Glomerular visceral epithelial cell (primary cell): ENCODE results near the gene EPX.

ENCODE experiments used
- DNase-seq: peaks from one replicate; pipeline ENCODE4 v3.0.0-alpha.2; 2016; ENCODE audit errors: extremely low spot score

The EPX gene

DNA sequence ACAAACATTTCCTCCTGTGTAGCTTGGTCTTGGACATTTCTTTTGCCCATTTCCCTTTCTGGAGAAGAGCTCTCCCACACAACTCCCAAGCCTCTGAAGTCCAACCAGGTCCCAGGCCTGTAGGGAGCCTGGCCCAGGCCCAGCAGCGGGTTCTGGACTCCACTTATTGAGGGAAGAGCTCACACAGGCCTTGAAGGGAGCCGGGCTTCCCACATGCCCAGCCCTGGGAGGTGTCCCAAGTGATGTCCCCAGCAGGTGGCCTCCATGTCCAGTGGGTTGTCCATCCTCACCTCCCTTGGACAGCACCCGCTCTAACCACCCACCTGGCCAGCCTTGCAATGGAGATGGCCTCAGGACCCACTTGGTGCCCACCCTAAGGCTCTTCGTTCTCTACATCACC is 5.9 kb upstream of the EPX start:
- DNase-seq = no peak

DNA sequence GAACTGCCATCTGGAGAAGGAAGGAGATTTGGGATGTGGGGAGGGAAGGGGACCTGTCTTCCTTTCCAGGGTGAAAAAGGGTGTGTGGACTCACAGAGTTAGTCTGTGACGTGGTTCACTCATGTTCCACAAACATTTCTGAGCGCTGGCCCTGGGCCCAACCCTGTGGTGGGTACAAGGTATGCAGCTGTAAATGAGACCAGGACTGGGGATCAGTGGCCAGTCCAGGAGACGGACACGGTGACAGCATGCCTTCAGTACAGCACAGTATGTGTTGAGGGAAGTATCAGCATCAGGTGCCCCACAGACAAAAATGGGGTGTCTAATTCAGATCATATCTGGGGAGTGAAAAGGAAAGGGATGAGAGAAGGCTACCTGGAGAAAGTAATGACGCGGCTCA is 5.5 kb upstream of the EPX start:
- DNase-seq = no peak

DNA sequence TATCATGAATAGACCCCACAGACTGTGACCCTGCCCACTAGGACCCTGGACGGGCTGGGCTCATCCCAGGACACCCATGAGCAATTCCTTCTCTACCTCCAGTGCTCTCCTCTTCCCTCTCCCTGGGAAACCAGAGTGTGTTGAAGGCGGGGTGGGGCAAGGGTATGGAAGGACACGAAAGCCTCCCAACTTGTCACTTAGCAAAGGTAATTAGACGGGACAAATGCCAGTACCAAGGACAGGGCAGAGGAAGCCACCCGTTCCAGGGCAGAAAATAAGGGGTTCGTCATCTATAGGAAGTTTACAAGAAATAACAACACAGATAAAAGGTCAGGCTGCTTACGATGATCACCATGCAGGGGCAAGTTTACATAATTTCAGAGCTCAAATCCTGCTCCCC is 4.9 kb upstream of the EPX start:
- no peak for DNase-seq

GRCh38 chr17:58189436-58190146 is 2.9 kb upstream of the EPX start:
- DNase-seq = peak; percentile 85

- DNase-seq = no peak
Measured at GRCh38 chr17:58191241-58191896, 1.2 kb upstream of the EPX start.

- no peak for DNase-seq
Measured at GRCh38 chr17:58193641-58194255, 1.2 kb downstream of the EPX start.

DNA sequence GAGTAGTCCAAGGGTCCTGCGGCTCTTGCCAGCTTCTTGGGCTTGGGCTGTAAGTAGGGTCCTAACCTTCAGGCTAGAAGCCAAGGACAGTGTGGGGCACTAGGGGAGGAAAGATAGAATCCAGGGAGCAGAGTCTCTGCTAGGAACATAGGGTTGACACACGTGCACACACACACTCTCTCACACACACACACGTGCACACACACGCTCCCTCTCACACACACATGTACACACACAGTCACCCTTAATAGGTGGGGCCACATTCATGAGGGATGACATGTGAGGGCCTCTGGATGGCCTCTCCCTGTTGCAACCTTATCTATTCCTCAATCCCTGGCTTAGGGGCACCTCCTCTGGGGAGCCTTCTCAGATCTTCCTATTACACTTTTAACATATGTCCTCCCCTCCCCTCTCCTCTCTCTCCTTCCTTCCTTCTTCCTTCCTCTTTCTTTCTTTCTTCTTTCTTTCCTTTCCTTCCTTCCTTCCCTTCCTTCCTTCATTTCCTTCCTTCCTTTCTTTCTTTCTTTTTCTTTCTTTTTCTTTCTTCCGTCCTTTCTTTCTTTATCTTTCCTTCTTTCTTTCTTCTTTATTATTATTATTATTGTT is 3.1 kb downstream of the EPX start:
- no peak for DNase-seq

DNA sequence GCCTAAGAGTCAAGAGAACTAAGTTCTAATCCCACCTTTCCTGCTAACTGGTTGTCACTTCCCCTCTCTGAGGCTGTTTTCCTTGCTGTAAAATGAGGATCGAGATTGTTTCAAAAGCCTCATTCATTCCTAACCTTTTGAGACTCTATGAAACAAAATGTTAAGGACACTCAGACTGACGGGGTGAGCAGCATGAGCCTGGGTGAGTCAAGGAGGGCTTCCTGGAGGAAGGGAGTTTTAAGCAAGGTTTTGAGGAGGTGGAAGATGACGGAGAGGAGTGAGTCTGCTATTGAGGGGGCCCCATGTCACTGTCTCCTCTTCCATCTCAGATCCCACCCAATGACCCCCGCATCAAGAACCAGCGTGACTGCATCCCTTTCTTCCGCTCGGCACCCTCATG is 4.1 kb downstream of the EPX start:
- no peak for DNase-seq

- peak; percentile 51 for DNase-seq
Measured at GRCh38 chr17:58200024-58200633, 7.6 kb downstream of the EPX start.

GRCh38 chr17:58202859-58203258 is 10.3 kb downstream of the EPX start:
- no peak for DNase-seq

- no peak for DNase-seq
Measured at GRCh38 chr17:58204796-58205195, 12.3 kb downstream of the EPX start.

GRCh38 chr17:58205936-58206335 is 13.4 kb downstream of the EPX start:
- DNase-seq = no peak

- DNase-seq = no peak
Measured at GRCh38 chr17:58207451-58207850, 14.9 kb downstream of the EPX start.

- no peak for DNase-seq
Measured at GRCh38 chr17:58208344-58208743, 15.8 kb downstream of the EPX start.

DNA sequence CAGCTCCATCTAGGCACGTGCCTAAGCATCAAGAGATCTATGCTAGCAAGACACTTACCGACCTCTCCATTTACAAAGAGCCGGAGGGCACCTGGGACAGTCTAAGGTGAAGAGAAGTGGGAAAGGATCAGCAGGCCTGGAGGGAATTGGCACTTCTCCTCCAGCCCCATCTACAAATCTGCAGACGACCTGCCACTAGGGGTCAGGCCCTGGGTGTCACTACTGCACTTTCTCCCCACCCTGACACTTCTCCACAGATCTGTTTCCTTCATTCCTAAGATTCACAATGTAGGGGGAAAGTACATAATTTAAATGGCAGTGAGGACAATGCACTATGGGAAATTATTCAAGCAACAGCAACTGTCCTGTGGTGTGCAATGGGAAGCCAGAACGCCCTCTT is 18.4 kb downstream of the EPX start:
- no peak for DNase-seq

- DNase-seq = no peak
Measured at GRCh38 chr17:58215685-58216084, 23.2 kb downstream of the EPX start.

DNA sequence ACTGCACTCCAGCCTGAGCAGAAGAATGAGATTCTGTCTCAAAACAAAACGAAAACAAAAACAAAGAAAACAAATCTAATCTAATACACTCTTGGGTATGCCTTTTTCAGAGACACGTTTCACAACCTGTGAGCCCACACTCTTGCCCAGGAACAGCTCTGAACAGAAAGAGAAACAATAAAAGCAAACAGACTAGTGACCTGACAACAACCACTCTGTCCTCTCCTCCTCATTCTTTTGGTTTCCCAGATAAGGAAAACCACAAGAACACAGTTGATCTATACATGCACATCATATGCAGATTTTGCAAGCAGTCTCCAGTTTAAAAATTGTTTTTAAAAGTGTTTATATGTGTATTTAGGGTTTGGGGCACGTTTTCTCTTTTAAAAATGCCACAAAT is 25.2 kb downstream of the EPX start:
- DNase-seq = no peak

DNA sequence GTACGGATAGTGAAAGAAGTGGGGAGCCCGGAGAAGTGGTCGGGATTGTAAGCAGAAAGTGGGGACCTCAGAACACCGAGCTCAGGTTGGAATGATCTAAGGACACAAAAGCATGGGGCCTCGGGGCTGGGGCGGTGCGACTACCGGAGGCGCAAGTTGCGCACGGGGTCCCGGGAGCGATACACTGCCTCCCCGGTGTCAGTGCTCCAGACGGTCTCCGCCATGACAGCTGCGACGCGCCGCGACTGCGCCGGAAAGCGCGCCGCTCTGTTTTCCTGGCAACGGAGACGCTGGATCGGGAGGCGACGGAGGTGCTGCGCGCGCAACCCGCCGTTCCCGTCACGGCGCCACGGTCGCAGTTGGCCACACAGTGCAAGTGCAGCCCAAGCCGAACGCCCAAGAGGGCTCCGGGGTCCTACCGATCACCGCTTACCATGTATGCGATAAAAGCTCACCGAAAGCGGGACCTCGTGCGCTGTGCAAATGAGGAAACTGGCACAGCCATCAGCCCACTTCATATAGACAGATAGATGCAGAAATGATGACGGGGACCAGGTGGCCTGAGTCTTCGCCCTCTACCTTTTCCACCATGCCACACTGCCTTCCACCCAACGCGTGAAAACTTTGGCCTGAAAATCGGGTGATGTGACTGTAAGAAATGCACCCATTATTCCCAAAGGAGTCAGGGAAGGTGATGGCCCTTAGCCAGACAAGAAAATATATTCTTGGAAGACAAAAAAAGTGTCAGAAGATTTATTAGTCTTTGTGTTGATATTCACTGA is 26.7 kb downstream of the EPX start, which contains the start of gene MKS1:
Gene MKS1 (minus strand): TSS at position 249 of the 782 bp plus-strand sequence. CDS start 25 bp downstream, at position 224.
- peak; percentile 93 for DNase-seq

DNA sequence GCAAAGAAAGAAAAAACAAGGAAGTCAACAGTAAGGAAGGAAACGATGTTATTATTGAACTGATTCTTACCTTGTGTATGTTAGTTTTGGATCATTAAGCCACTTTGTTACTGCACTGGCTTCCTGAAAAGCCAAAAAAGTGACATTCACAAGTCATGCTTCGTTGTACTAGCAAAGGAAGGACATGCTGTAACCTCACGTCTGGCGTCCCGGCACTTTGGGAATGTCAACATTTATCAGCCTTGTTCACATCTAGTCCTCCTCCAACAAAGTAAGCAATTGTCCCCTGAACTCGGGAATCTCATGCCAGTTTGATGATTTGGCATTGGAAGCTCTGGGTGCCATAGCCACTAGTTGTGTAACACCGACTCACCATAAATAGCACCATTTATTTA is 27.3 kb downstream of the EPX start:
- DNase-seq = no peak

DNA sequence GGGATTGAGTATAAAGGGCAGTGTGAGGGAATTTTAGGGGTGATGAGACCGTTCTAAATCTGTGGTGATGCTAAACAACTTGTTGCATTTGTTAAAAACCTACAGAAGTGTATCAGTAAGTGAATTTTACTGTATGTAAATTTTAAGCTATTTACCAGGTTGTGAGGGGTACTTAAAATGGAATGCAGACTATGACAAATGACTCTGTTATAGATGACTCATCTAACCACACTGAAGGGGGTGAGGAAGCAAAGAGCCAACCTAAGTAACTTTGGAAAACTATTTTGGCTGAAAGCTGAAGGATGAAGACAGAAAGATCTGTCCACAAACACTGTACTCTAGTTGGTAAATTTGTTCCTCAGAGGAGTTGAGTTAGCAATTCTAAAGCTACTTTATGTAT is 31.8 kb downstream of the EPX start:
- DNase-seq = peak; percentile 70

DNA sequence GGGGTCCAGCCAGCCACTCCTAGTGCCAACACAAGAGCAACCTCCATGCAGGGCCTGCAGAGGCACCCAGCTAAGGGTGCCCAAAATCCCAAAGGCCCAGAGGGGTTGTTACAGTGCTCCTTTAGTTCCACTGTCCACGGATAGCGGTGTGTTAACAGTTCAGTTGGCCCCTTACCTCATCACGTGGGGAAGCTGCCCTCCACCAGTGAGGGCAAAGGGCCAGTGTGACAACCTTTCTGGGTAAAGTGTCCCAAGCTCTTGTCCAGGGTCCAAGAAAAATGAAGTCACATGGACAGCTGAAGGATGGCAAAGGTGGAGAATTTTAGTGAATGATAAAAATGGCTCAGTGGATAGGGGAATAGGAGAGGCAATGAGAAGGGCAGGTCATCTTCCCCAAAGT is 35.2 kb downstream of the EPX start:
- DNase-seq = no peak

- no peak for DNase-seq
Measured at GRCh38 chr17:58228679-58229078, 36.2 kb downstream of the EPX start.
